Measurements from ENCODE around the gene TJP1.
"Not testable (repeated sequence)": the region's sequence is repeated elsewhere in the genome, so short reads cannot be mapped to it uniquely, and the experiment has no call there.

TJP1 gene

GRCh38 chr15:29799859-29800258, 22.4 kb downstream of the TJP1 start:
- no peak for DNase-seq (ENCODE audit: low spot score)

GRCh38 chr15:29795610-29796009, 26.7 kb downstream of the TJP1 start:
- DNase-seq (ENCODE audit: low spot score): no peak

- DNase-seq (ENCODE audit: low spot score): no peak
Observed at GRCh38 chr15:29792426-29793159, 29.7 kb downstream of the TJP1 start.

- DNase-seq (ENCODE audit: low spot score): no peak
Observed at GRCh38 chr15:29790607-29791006, 31.7 kb downstream of the TJP1 start.

- DNase-seq (ENCODE audit: low spot score): no peak
Observed at GRCh38 chr15:29789871-29790270, 32.4 kb downstream of the TJP1 start.

GRCh38 chr15:29788433-29789034, 33.7 kb downstream of the TJP1 start:
- no peak for DNase-seq (ENCODE audit: low spot score)

- no peak for DNase-seq (ENCODE audit: low spot score)
Observed at GRCh38 chr15:29787767-29788166, 34.5 kb downstream of the TJP1 start.

GRCh38 chr15:29785642-29786041, 36.6 kb downstream of the TJP1 start:
- no peak for DNase-seq (ENCODE audit: low spot score)

- no peak for DNase-seq (ENCODE audit: low spot score)
Observed at GRCh38 chr15:29785136-29785535, 37.1 kb downstream of the TJP1 start.

GRCh38 chr15:29784413-29784812, 37.9 kb downstream of the TJP1 start:
- DNase-seq (ENCODE audit: low spot score): no peak

- DNase-seq (ENCODE audit: low spot score): not testable (repeated sequence)
Observed at GRCh38 chr15:29782816-29783215, 39.5 kb downstream of the TJP1 start.

GRCh38 chr15:29778382-29778781, 43.9 kb downstream of the TJP1 start:
- DNase-seq (ENCODE audit: low spot score): no peak

GRCh38 chr15:29776859-29777258, 45.4 kb downstream of the TJP1 start:
- DNase-seq (ENCODE audit: low spot score): no peak

GRCh38 chr15:29774900-29775299, 47.4 kb downstream of the TJP1 start:
- no peak for DNase-seq (ENCODE audit: low spot score)

GRCh38 chr15:29773816-29774215, 48.5 kb downstream of the TJP1 start:
- DNase-seq (ENCODE audit: low spot score): no peak

GRCh38 chr15:29773000-29773399, 49.3 kb downstream of the TJP1 start:
- DNase-seq (ENCODE audit: low spot score): no peak

GRCh38 chr15:29770796-29771195, 51.5 kb downstream of the TJP1 start:
- no peak for DNase-seq (ENCODE audit: low spot score)

- DNase-seq (ENCODE audit: low spot score): no peak
Observed at GRCh38 chr15:29765898-29766527, 56.3 kb downstream of the TJP1 start.

GRCh38 chr15:29765234-29765841, 56.9 kb downstream of the TJP1 start:
- DNase-seq (ENCODE audit: low spot score): no peak

- no peak for DNase-seq (ENCODE audit: low spot score)
Observed at GRCh38 chr15:29759596-29759995, 62.7 kb downstream of the TJP1 start.

GRCh38 chr15:29756358-29757267, 65.7 kb downstream of the TJP1 start:
- no peak for DNase-seq (ENCODE audit: low spot score)

GRCh38 chr15:29754009-29754408, 68.3 kb downstream of the TJP1 start:
- not testable (repeated sequence) for DNase-seq (ENCODE audit: low spot score)

Data from D341Med (cell line).